ENCODE data around the gene NABP1. TPM values are rescaled to one million over a fixed set of nuclear protein-coding genes. Genes with fewer than 3 reads are reported as not detected.

The NABP1 gene
- total and polyA plus RNA-seq, 4 donors, result 3.6 to 35.5 (median 18.4) TPM

- Histone ChIP-seq H3K27ac (ENCODE audit: low read depth in 1 of 2, low read length in 2 of 2) (no peak overlapping the region), H3K4me1 (ENCODE audit: control insufficient read depth in 4 of 4, insufficient read depth in 4 of 4, low read length in 3 of 4) (no peaks in the 10 kb centered on the region), H3K4me3 (ENCODE audit: low read depth in 1 of 3, low read length in 3 of 3) (no peak overlapping the region), H3K9ac (ENCODE audit: low read depth in 1 of 2, low read length in 2 of 2) (no peak overlapping the region), H3K27me3 (ENCODE audit: control insufficient read depth in 4 of 4, insufficient read depth in 4 of 4, low read length in 3 of 4) (no peaks in the 10 kb centered on the region), H3K36me3 (ENCODE audit: control insufficient read depth in 4 of 4, insufficient read depth in 3 of 4, low read depth in 1 of 4, low read length in 3 of 4) (no peaks in the 10 kb centered on the region), H3K9me3 (ENCODE audit: control insufficient read depth in 4 of 4, low read length in 3 of 4) (no peaks in the 10 kb centered on the region)
- no peak for DNase-seq (ENCODE audit: low spot score)
- TF ChIP-seq REST (IDR thresholded peaks at IDR 0.05) (no peak), FOXA2 (IDR thresholded peaks at IDR 0.05) (no peak), RXRA (IDR thresholded peaks at IDR 0.05) (no peak)
- TF ChIP-seq, protein P1, sequence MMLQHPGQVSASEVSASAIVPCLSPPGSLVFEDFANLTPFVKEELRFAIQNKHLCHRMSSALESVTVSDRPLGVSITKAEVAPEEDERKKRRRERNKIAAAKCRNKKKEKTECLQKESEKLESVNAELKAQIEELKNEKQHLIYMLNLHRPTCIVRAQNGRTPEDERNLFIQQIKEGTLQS (IDR thresholded peaks at IDR 0.05), result no peak
- 86% methylated on average over 2 of the region's 2 CpGs for WGBS
Measured at GRCh38 chr2:191715471-191715870, 37.5 kb downstream of the NABP1 start.

DNA sequence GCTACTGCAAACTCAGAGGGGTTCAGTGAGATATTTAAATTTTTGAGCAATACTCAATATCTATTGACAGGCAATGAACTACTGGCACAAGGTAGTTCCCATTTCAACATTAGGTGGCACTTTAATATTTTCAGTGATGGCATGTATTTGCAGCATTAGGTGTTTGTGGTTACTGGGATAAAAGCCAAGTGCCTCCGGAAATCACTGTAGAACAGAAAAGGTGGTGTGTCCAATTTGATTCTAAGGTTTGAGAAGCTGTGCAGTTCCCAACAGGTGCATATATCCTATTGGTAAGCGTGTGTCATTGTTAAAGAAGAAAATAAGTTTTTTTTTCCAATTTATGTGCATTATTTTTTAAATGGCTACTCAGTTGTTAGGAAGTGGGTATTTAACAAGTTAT is 41.3 kb downstream of the NABP1 start:
- Histone ChIP-seq H3K4me3 (ENCODE audit: low read depth in 1 of 3, low read length in 3 of 3) (no peak overlapping the region), H3K27ac (ENCODE audit: low read depth in 1 of 2, low read length in 2 of 2) (no peak overlapping the region), H3K9me3 (ENCODE audit: control insufficient read depth in 4 of 4, low read length in 3 of 4) (no peaks in the 10 kb centered on the region), H3K27me3 (ENCODE audit: control insufficient read depth in 4 of 4, insufficient read depth in 4 of 4, low read length in 3 of 4) (no peaks in the 10 kb centered on the region), H3K9ac (ENCODE audit: low read depth in 1 of 2, low read length in 2 of 2) (no peak overlapping the region), H3K4me1 (ENCODE audit: control insufficient read depth in 4 of 4, insufficient read depth in 4 of 4, low read length in 3 of 4) (no peaks in the 10 kb centered on the region), H3K36me3 (ENCODE audit: control insufficient read depth in 4 of 4, insufficient read depth in 3 of 4, low read depth in 1 of 4, low read length in 3 of 4) (no peaks in the 10 kb centered on the region)
- 86% methylated on average over 2 of the region's 2 CpGs for WGBS
- no peak for TF ChIP-seq ZBTB33 (IDR thresholded peaks at IDR 0.05)
- no peak for TF ChIP-seq FOXA1 (IDR thresholded peaks at IDR 0.05)
- no peak for TF ChIP-seq RAD21 (IDR thresholded peaks at IDR 0.05)
- TF ChIP-seq JUND (IDR thresholded peaks at IDR 0.05), result no peak
- TF ChIP-seq SP1 (IDR thresholded peaks at IDR 0.05), result no peak
- TF ChIP-seq YY1 (IDR thresholded peaks at IDR 0.05), result no peak
- no peak for TF ChIP-seq GABPA (IDR thresholded peaks at IDR 0.05 in 1 of 2, conservative IDR thresholded peaks at IDR 0.05 in 1 of 2)
- no peak for TF ChIP-seq HNF4G (IDR thresholded peaks at IDR 0.05)
- no peak for TF ChIP-seq EGR1 (IDR thresholded peaks at IDR 0.05; ENCODE audit: low read depth in 2 of 2)
- no peak for DNase-seq (ENCODE audit: low spot score)

DNA sequence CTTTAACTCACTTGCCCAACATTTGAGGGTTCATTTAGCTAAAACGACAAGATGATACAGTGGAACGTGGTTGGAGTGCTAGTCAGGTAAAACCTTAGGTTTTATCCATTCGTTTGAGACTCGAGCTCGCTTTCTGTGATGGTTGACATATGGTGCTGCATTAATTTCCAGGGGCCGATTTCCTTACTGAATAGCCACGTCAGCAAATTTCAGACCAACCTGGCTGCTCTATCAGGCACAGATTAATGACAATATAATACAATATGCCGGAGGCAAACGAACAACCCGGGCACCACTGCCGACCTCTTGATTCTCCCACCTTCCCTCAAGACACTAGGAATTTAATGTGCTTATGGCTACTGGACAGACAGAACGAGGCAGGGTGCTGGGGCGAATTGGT is 42.0 kb downstream of the NABP1 start:
- Histone ChIP-seq H3K27me3 (ENCODE audit: control insufficient read depth in 4 of 4, insufficient read depth in 4 of 4, low read length in 3 of 4) (no peaks in the 10 kb centered on the region), H3K4me3 (ENCODE audit: low read depth in 1 of 3, low read length in 3 of 3) (no peak overlapping the region), H3K4me1 (ENCODE audit: control insufficient read depth in 4 of 4, insufficient read depth in 4 of 4, low read length in 3 of 4) (no peaks in the 10 kb centered on the region), H3K9me3 (ENCODE audit: control insufficient read depth in 4 of 4, low read length in 3 of 4) (no peaks in the 10 kb centered on the region), H3K27ac (ENCODE audit: low read depth in 1 of 2, low read length in 2 of 2) (no peak overlapping the region), H3K36me3 (ENCODE audit: control insufficient read depth in 4 of 4, insufficient read depth in 3 of 4, low read depth in 1 of 4, low read length in 3 of 4) (no peaks in the 10 kb centered on the region), H3K9ac (ENCODE audit: low read depth in 1 of 2, low read length in 2 of 2) (no peak overlapping the region)
- no peak for DNase-seq (ENCODE audit: low spot score)
- 92% methylated on average over 13 of the region's 13 CpGs for WGBS
- TF ChIP-seq REST (IDR thresholded peaks at IDR 0.05), result no peak
- no peak for TF ChIP-seq HNF4A (conservative IDR thresholded peaks at IDR 0.05)
- no peak for TF ChIP-seq JUND (IDR thresholded peaks at IDR 0.05)
- no peak for TF ChIP-seq TAF1 (conservative IDR thresholded peaks at IDR 0.05)
- no peak for TF ChIP-seq EGR1 (IDR thresholded peaks at IDR 0.05; ENCODE audit: low read depth in 2 of 2)
- TF ChIP-seq, protein P2, sequence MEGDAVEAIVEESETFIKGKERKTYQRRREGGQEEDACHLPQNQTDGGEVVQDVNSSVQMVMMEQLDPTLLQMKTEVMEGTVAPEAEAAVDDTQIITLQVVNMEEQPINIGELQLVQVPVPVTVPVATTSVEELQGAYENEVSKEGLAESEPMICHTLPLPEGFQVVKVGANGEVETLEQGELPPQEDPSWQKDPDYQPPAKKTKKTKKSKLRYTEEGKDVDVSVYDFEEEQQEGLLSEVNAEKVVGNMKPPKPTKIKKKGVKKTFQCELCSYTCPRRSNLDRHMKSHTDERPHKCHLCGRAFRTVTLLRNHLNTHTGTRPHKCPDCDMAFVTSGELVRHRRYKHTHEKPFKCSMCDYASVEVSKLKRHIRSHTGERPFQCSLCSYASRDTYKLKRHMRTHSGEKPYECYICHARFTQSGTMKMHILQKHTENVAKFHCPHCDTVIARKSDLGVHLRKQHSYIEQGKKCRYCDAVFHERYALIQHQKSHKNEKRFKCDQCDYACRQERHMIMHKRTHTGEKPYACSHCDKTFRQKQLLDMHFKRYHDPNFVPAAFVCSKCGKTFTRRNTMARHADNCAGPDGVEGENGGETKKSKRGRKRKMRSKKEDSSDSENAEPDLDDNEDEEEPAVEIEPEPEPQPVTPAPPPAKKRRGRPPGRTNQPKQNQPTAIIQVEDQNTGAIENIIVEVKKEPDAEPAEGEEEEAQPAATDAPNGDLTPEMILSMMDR (IDR thresholded peaks at IDR 0.05; ENCODE audit: low read depth, low read length, missing input control), result no peak
